Neuronal stem cell (in vitro differentiated cells): ENCODE results near the gene ERGIC2.

Experiments used
- DNase-seq: peaks from one replicate; pipeline ENCODE4 v3.0.0-alpha.2; 2013; ENCODE audit warnings: low spot score
- H2AFZ ChIP-seq: one replicate; pipeline ENCODE4 v1.6.1; 2013; ENCODE audit warnings: mild to moderate bottlenecking, low read length, inconsistent platforms
- H2AK5ac ChIP-seq: 2 replicates; pipeline ENCODE4 v1.6.1; 2013; ENCODE audit warnings: low read depth, mild to moderate bottlenecking, inconsistent platforms, low read length, moderate library complexity, mixed read lengths
- H2BK120ac ChIP-seq: 2 replicates; pipeline ENCODE4 v1.6.1; 2013; ENCODE audit warnings: low read depth, mild to moderate bottlenecking, inconsistent platforms, low read length, moderate library complexity, mixed read lengths
- H2BK12ac ChIP-seq: one replicate; pipeline ENCODE4 v1.6.1; 2013; ENCODE audit warnings: low read length, inconsistent platforms
- H2BK15ac ChIP-seq: 2 replicates; pipeline ENCODE4 v1.6.1; 2013; ENCODE audit warnings: mild to moderate bottlenecking, low read length, inconsistent platforms, mixed read lengths
- H2BK5ac ChIP-seq: one replicate; pipeline ENCODE4 v1.6.1; 2013; ENCODE audit warnings: inconsistent platforms, mild to moderate bottlenecking, low read length, moderate library complexity
- H3K14ac ChIP-seq: one replicate; pipeline ENCODE4 v1.6.1; 2013; ENCODE audit warnings: low read length, inconsistent platforms
- H3K18ac ChIP-seq: 2 replicates; pipeline ENCODE4 v1.6.1; 2013; ENCODE audit warnings: low read length, inconsistent platforms
- H3K23ac ChIP-seq: 2 replicates; pipeline ENCODE4 v1.6.1; 2013; ENCODE audit warnings: low read depth, mild to moderate bottlenecking, mixed read lengths, low read length, inconsistent platforms; ENCODE audit not compliant: poor library complexity
- H3K27ac ChIP-seq: replicated peaks from 3 replicates; pipeline ENCODE4 v1.5.1; 2013; ENCODE audit warnings: low read length, inconsistent platforms
- H3K27me3 ChIP-seq, 3 experiments: 2 replicates each; pipeline ENCODE4 v1.6.1; 2013; ENCODE audit warnings: low read length in 3 of 3, mild to moderate bottlenecking in 2 of 3, inconsistent platforms in 1 of 3, low read depth in 1 of 3, mixed read lengths in 1 of 3, moderate library complexity in 1 of 3; ENCODE audit not compliant: control insufficient read depth in 3 of 3, insufficient read depth in 3 of 3
- H3K36me3 ChIP-seq, 2 donors: replicated peaks in 1 of 2; 2 replicates each; pipeline ENCODE4 v1.6.1; 2013; ENCODE audit warnings: low read length in 2 of 2; ENCODE audit not compliant: control insufficient read depth in 2 of 2, insufficient read depth in 2 of 2
- H3K4ac ChIP-seq: 2 replicates; pipeline ENCODE4 v1.6.1; 2013; ENCODE audit warnings: inconsistent platforms, mild to moderate bottlenecking, low read length, moderate library complexity
- H3K4me1 ChIP-seq, 2 donors: 1 replicate in 1 of 2; 2 replicates in 1 of 2; pipeline ENCODE4 v1.6.1; 2013; ENCODE audit warnings: low read length in 2 of 2, low read depth in 1 of 2; ENCODE audit not compliant: control insufficient read depth in 2 of 2, insufficient read depth in 1 of 2
- H3K4me2 ChIP-seq: one replicate; pipeline ENCODE4 v1.6.1; 2013; ENCODE audit warnings: mild to moderate bottlenecking, low read length, inconsistent platforms; ENCODE audit not compliant: insufficient read depth, poor library complexity, severe bottlenecking
- H3K4me3 ChIP-seq, 2 donors: 2 replicates each; pipeline ENCODE4 v1.5.1; 2013; ENCODE audit warnings: low read length in 2 of 2, mild to moderate bottlenecking in 2 of 2, inconsistent platforms in 1 of 2, moderate library complexity in 1 of 2
- H3K79me1 ChIP-seq: one replicate; pipeline ENCODE4 v1.6.1; 2013; ENCODE audit warnings: low read depth, mild to moderate bottlenecking, inconsistent platforms, low read length, moderate library complexity
- H3K9ac ChIP-seq: one replicate; pipeline ENCODE4 v1.6.1; 2013; ENCODE audit warnings: mild to moderate bottlenecking, low read depth, low read length, inconsistent platforms; ENCODE audit not compliant: poor library complexity
- H3K9me3 ChIP-seq, 2 donors: replicated peaks in 1 of 2; 2 replicates each; pipeline versions ENCODE3 to v1.6.1; 2013; ENCODE audit warnings: low read length in 2 of 2, mild to moderate bottlenecking in 2 of 2, inconsistent platforms in 1 of 2, low read depth in 1 of 2, mixed read lengths in 1 of 2, moderate library complexity in 1 of 2; ENCODE audit not compliant: control insufficient read depth in 2 of 2, insufficient read depth in 1 of 2
- H4K8ac ChIP-seq: one replicate; pipeline ENCODE4 v1.6.1; 2013; ENCODE audit warnings: low read depth, mild to moderate bottlenecking, inconsistent platforms, low read length, moderate library complexity
- H4K91ac ChIP-seq: one replicate; pipeline ENCODE4 v1.6.1; 2013; ENCODE audit warnings: low read length, low read depth, mild to moderate bottlenecking, inconsistent platforms; ENCODE audit not compliant: poor library complexity
- WGBS, 2 donors: extraction: QIAGEN DNeasy Blood & Tissue Kit; methylation state at CpG; one replicate each; pipeline ENCODE4 v1.1.7; 2013; ENCODE audit warnings: missing lambda C conversion rate in 2 of 2, mixed read lengths in 1 of 2; ENCODE audit not compliant: insufficient read length in 2 of 2, insufficient replicate concordance in 1 of 2; ENCODE audit errors: extremely low coverage in 2 of 2; 5-methylcytosine and 5-hydroxymethylcytosine counted together

Gene ERGIC2

GRCh38 chr12:29382251-29382650 is 1.3 kb upstream of the ERGIC2 start:
- Histone ChIP-seq H3K18ac (no peak overlapping the region), H3K4me3 (no peak overlapping the region), H3K9ac (no peak overlapping the region), H4K91ac (no peak overlapping the region), H2BK5ac (no peak overlapping the region), H2BK120ac (no peak overlapping the region), H2BK15ac (no peak overlapping the region), H3K9me3 (peaks cover 0 to 9% of the 10 kb centered on the region in 2 donors), H4K8ac (no peak overlapping the region), H3K4me2 (no peak overlapping the region), H3K36me3 (peaks cover 0 to 10% of the 10 kb centered on the region in 2 donors), H3K4me1 (peaks cover 0 to 2% of the 10 kb centered on the region in 2 donors), H3K14ac (no peak overlapping the region), H3K4ac (no peak overlapping the region), H2BK12ac (no peak overlapping the region), H2AK5ac (no peak overlapping the region), H3K79me1 (no peaks in the 10 kb centered on the region), H3K27me3 (no peaks in the 10 kb centered on the region), H3K27ac (no peak overlapping the region), H3K23ac (no peak overlapping the region), H2AFZ (peak overlapping the region; percentile 70)
- DNase-seq = no peak
- WGBS, 2 donors = no CpG with 5 or more reads among the region's 2 CpGs

GRCh38 chr12:29376118-29376517 is 4.9 kb downstream of the ERGIC2 start:
- no peak for DNase-seq
- no CpG with 5 or more reads among the region's 2 CpGs for WGBS, 2 donors

GRCh38 chr12:29374913-29375312 is 6.1 kb downstream of the ERGIC2 start:
- no peak overlapping the region for H3K9ac ChIP-seq
- H3K36me3 ChIP-seq = peaks cover 0 to 40% of the 10 kb centered on the region in 2 donors
- no peak overlapping the region for H3K4me3 ChIP-seq
- WGBS, 2 donors = 100% methylated on average over 2 of the region's 4 CpGs
- H2BK15ac ChIP-seq = no peak overlapping the region
- no peak overlapping the region for H4K8ac ChIP-seq
- H2AFZ ChIP-seq = no peak overlapping the region
- no peak overlapping the region for H3K23ac ChIP-seq
- H3K27ac ChIP-seq = no peak overlapping the region
- H3K18ac ChIP-seq = no peak overlapping the region
- H2BK12ac ChIP-seq = no peak overlapping the region
- H3K4me1 ChIP-seq = peaks cover 0 to 2% of the 10 kb centered on the region in 2 donors
- H3K14ac ChIP-seq = no peak overlapping the region
- H4K91ac ChIP-seq = no peak overlapping the region
- H2BK120ac ChIP-seq = no peak overlapping the region
- no peak overlapping the region for H2BK5ac ChIP-seq
- no peak overlapping the region for H3K4me2 ChIP-seq
- no peak for DNase-seq
- H3K27me3 ChIP-seq = no peaks in the 10 kb centered on the region
- peaks cover 0 to 15% of the 10 kb centered on the region in 2 donors for H3K9me3 ChIP-seq
- H3K79me1 ChIP-seq = no peaks in the 10 kb centered on the region
- no peak overlapping the region for H3K4ac ChIP-seq
- no peak overlapping the region for H2AK5ac ChIP-seq

More at GRCh38 chr12:29376118-29376517, 4.9 kb downstream of the ERGIC2 start:
- no peak overlapping the region for H2BK15ac ChIP-seq
- no peak overlapping the region for H3K14ac ChIP-seq
- no peaks in the 10 kb centered on the region for H3K79me1 ChIP-seq
- H3K4me3 ChIP-seq = no peak overlapping the region
- no peak overlapping the region for H3K9ac ChIP-seq
- H2AFZ ChIP-seq = no peak overlapping the region
- no peak overlapping the region for H2BK120ac ChIP-seq
- H3K4me2 ChIP-seq = no peak overlapping the region
- peaks cover 0 to 2% of the 10 kb centered on the region in 2 donors for H3K4me1 ChIP-seq
- H3K18ac ChIP-seq = no peak overlapping the region
- H3K27ac ChIP-seq = no peak overlapping the region
- H4K8ac ChIP-seq = no peak overlapping the region
- H4K91ac ChIP-seq = no peak overlapping the region
- peaks cover 0 to 15% of the 10 kb centered on the region in 2 donors for H3K9me3 ChIP-seq
- H2BK12ac ChIP-seq = no peak overlapping the region
- no peak overlapping the region for H2AK5ac ChIP-seq
- H2BK5ac ChIP-seq = no peak overlapping the region
- peaks cover 0 to 28% of the 10 kb centered on the region in 2 donors for H3K36me3 ChIP-seq
- H3K4ac ChIP-seq = no peak overlapping the region
- H3K27me3 ChIP-seq = no peaks in the 10 kb centered on the region
- H3K23ac ChIP-seq = no peak overlapping the region

- no peak for DNase-seq
- Histone ChIP-seq H4K91ac (no peak overlapping the region), H3K23ac (no peak overlapping the region), H2BK5ac (no peak overlapping the region), H3K9me3 (peaks cover 0 to 15% of the 10 kb centered on the region in 2 donors), H3K4me3 (no peak overlapping the region), H3K9ac (no peak overlapping the region), H2AFZ (no peak overlapping the region), H2AK5ac (no peak overlapping the region), H3K18ac (no peak overlapping the region), H2BK12ac (no peak overlapping the region), H3K4ac (no peak overlapping the region), H3K27ac (no peak overlapping the region), H3K27me3 (no peaks in the 10 kb centered on the region), H3K36me3 (peaks cover 0 to 49% of the 10 kb centered on the region in 2 donors), H2BK15ac (no peak overlapping the region), H3K4me2 (no peak overlapping the region), H3K4me1 (no peaks in the 10 kb centered on the region), H3K14ac (no peak overlapping the region), H4K8ac (no peak overlapping the region), H2BK120ac (no peak overlapping the region), H3K79me1 (no peaks in the 10 kb centered on the region)
- 100% methylated on average over 1 of the region's 2 CpGs; no CpG with 5 or more reads in 1 of the 2 donors for WGBS, 2 donors
Observed at GRCh38 chr12:29374012-29374411, 7.0 kb downstream of the ERGIC2 start.
